GM12878 (cell line): Measurements from ENCODE around the gene ELL. TPM values are rescaled to one million over a fixed set of nuclear protein-coding genes. Genes with fewer than 3 reads are reported as not detected.

ENCODE experiments used
- ATF7 ChIP-seq: fragments of 450-650 bp; IDR thresholded peaks from 2 replicates; pipeline ENCODE4 v1.6.1; 2016; ENCODE audit warnings: low read depth, mild to moderate bottlenecking
- EED ChIP-seq: sonication (generic); IDR thresholded peaks from 2 replicates; pipeline ENCODE4 v1.6.1; 2016; ENCODE audit warnings: antibody characterized with exemption, low read depth
- EP300 ChIP-seq, 2 experiments: fragments of 150-350 bp in 1 of 2; IDR thresholded peaks; 2 replicates each; pipeline ENCODE4 v1.6.1; 2011 to 2012; ENCODE audit warnings: low read depth in 2 of 2, low read length in 2 of 2, borderline replicate concordance in 1 of 2, improper control_type of control experiment in 1 of 2, inconsistent platforms in 1 of 2; ENCODE audit not compliant: control insufficient read depth in 1 of 2
- HDAC6 ChIP-seq: fragments of 200-600 bp; sonication (generic); IDR thresholded peaks from one replicate; pipeline ENCODE4 v1.8.0; 2017; ENCODE audit warnings: antibody characterized with exemption; ENCODE audit not compliant: unreplicated experiment
- KAT2A ChIP-seq: conservative IDR thresholded peaks from 2 replicates; pipeline ENCODE4 v1.6.1; 2011; ENCODE audit warnings: low read depth, low read length; ENCODE audit not compliant: control insufficient read depth
- MYC ChIP-seq: IDR thresholded peaks from 2 replicates; pipeline ENCODE4 v1.6.1; 2011; ENCODE audit warnings: mild to moderate bottlenecking, low read length, moderate library complexity, inconsistent platforms; ENCODE audit not compliant: insufficient read depth, insufficient replicate concordance, insufficient read length, severe bottlenecking
- PAX5 ChIP-seq: IDR thresholded peaks from 2 replicates; pipeline ENCODE4 v1.6.1; 2011; ENCODE audit warnings: low read depth, low read length, borderline replicate concordance
- POLR2AphosphoS2 ChIP-seq: IDR thresholded peaks from 2 replicates; pipeline ENCODE4 v1.6.1; 2011; ENCODE audit warnings: low read depth, mild to moderate bottlenecking, low read length, improper control_type of control experiment, moderate library complexity
- REST ChIP-seq: IDR thresholded peaks from 2 replicates; pipeline ENCODE4 v1.6.1; 2012; ENCODE audit warnings: mild to moderate bottlenecking, low read depth, low read length
- RFX5 ChIP-seq: IDR thresholded peaks from 2 replicates; pipeline ENCODE4 v1.6.1; 2011; ENCODE audit warnings: low read depth, low read length, improper control_type of control experiment
- SIN3A ChIP-seq: IDR thresholded peaks from 2 replicates; pipeline ENCODE4 v1.6.1; 2012; ENCODE audit warnings: low read depth, low read length, improper control_type of control experiment
- SMAD1 ChIP-seq: fragments of 450-650 bp; IDR thresholded peaks from 2 replicates; pipeline ENCODE4 v1.6.1; 2018; ENCODE audit warnings: mild to moderate bottlenecking, low read depth; ENCODE audit not compliant: partially characterized antibody
- ZBTB40 ChIP-seq: fragments of 450-650 bp; IDR thresholded peaks from 2 replicates; pipeline ENCODE4 v1.6.1; 2016; ENCODE audit warnings: mild to moderate bottlenecking, moderate library complexity, borderline replicate concordance
- ZNF622 ChIP-seq: fragments of 450-650 bp; IDR thresholded peaks from 2 replicates; pipeline ENCODE4 v1.6.1; 2017; ENCODE audit warnings: mild to moderate bottlenecking, inconsistent platforms
- ZSCAN29 ChIP-seq: fragments of 450-650 bp; IDR thresholded peaks from 2 replicates; pipeline ENCODE4 v1.6.1; 2017; ENCODE audit warnings: mild to moderate bottlenecking, moderate library complexity
- polyA plus RNA-seq, 11 experiments: library from polyadenylated mRNA; depleted of rRNA in 4 of 11; unstranded in 6 of 11; stranded (reverse) in 5 of 11; fragments of >200 nt; fragmentation: Nextera tagmentation in 4 of 11; fragmentation: Illumina TruSeq in 1 of 11; extraction: Ambion mirVana in 4 of 11; extraction: Trizol in 1 of 11; gene quantifications; 1 replicate in 1 of 11; 2 replicates in 10 of 11; pipeline versions ENCODE4 v1.2.1 to v1.2.3, GENCODE V29; 2011 to 2016; ENCODE audit warnings: inconsistent platforms in 2 of 11, missing spikeins in 2 of 11, low read depth in 1 of 11
- total RNA-seq, 4 experiments: library from RNA; depleted of rRNA in 3 of 4; stranded (reverse); fragments of >200 nt in 3 of 4; fragmentation: Illumina TruSeq in 1 of 4; extraction: Trizol in 1 of 4; gene quantifications; 2 replicates each; pipeline versions ENCODE4 v1.2.1 to v1.2.3, GENCODE V29; 2013 to 2021
- TF ChIP-seq, protein P1 (sequence below): fragments of 450-650 bp; conservative IDR thresholded peaks from 2 replicates; pipeline ENCODE4 v1.6.1; 2017; ENCODE audit warnings: mild to moderate bottlenecking, moderate library complexity
- TF ChIP-seq, protein P2 (sequence below): fragments of 150-350 bp; IDR thresholded peaks from 2 replicates; pipeline ENCODE4 v1.6.1; 2016; ENCODE audit warnings: low read depth, low read length

The ELL gene
- total and polyA plus RNA-seq, 10 of the 15 experiments (the other 5 are each of a cell fraction or from before 2014, with no cell fraction given): 0.91 to 25.0 (median 9.1) TPM

DNA sequence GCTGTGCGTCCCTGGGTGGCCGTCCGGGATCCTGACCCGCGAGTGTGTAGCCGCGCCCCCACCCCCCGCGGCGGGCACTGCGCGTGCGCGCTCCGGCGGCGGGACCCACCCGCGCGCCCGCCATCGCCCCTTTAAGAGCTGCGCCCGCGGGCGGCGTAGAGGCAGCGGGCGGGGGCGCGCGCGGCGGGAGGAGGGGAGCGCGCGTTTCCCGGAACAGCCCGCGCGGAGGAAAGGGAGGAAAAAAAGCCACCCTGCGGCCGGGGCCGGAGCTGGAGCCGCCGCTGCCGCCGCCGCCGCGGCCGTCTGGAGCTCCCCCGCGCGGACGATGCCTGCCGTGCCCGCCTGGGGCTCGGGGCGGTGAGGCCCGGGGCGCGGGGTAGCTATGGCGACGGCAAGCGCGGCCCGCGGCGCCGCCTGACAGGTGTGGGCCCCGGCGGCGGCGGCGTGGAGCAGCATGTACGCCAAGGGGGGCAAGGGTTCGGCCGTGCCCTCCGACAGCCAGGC is 102.6 kb downstream of the ELL start, which contains the start of gene SSBP4 (continued):
- no peak for TF ChIP-seq REST
- 0 out of 2 replicates have a peak, but pooled peaks have one; percentile 18 for TF ChIP-seq ZSCAN29
- TF ChIP-seq POLR2AphosphoS2: no peak
- TF ChIP-seq, protein P1, sequence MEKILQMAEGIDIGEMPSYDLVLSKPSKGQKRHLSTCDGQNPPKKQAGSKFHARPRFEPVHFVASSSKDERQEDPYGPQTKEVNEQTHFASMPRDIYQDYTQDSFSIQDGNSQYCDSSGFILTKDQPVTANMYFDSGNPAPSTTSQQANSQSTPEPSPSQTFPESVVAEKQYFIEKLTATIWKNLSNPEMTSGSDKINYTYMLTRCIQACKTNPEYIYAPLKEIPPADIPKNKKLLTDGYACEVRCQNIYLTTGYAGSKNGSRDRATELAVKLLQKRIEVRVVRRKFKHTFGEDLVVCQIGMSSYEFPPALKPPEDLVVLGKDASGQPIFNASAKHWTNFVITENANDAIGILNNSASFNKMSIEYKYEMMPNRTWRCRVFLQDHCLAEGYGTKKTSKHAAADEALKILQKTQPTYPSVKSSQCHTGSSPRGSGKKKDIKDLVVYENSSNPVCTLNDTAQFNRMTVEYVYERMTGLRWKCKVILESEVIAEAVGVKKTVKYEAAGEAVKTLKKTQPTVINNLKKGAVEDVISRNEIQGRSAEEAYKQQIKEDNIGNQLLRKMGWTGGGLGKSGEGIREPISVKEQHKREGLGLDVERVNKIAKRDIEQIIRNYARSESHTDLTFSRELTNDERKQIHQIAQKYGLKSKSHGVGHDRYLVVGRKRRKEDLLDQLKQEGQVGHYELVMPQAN: peak; percentile 92
- no peak for TF ChIP-seq EED
- TF ChIP-seq EP300 (IDR thresholded peaks at IDR 0.05; ENCODE audit: borderline replicate concordance in 1 of 2, control insufficient read depth in 1 of 2, low read depth in 2 of 2, low read length in 2 of 2): peak in 1 of 2 experiments; percentile 36; a peak in 1 of 4 replicates
- TF ChIP-seq ZBTB40: no peak
- no peak for TF ChIP-seq RFX5
- peak; percentile 68 for TF ChIP-seq SIN3A
- no peak for TF ChIP-seq MYC
- no peak for TF ChIP-seq PAX5
- no peak for TF ChIP-seq ATF7
- TF ChIP-seq, protein P2, sequence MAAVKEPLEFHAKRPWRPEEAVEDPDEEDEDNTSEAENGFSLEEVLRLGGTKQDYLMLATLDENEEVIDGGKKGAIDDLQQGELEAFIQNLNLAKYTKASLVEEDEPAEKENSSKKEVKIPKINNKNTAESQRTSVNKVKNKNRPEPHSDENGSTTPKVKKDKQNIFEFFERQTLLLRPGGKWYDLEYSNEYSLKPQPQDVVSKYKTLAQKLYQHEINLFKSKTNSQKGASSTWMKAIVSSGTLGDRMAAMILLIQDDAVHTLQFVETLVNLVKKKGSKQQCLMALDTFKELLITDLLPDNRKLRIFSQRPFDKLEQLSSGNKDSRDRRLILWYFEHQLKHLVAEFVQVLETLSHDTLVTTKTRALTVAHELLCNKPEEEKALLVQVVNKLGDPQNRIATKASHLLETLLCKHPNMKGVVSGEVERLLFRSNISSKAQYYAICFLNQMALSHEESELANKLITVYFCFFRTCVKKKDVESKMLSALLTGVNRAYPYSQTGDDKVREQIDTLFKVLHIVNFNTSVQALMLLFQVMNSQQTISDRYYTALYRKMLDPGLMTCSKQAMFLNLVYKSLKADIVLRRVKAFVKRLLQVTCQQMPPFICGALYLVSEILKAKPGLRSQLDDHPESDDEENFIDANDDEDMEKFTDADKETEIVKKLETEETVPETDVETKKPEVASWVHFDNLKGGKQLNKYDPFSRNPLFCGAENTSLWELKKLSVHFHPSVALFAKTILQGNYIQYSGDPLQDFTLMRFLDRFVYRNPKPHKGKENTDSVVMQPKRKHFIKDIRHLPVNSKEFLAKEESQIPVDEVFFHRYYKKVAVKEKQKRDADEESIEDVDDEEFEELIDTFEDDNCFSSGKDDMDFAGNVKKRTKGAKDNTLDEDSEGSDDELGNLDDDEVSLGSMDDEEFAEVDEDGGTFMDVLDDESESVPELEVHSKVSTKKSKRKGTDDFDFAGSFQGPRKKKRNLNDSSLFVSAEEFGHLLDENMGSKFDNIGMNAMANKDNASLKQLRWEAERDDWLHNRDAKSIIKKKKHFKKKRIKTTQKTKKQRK: no peak
- TF ChIP-seq ZNF622: no peak
- TF ChIP-seq KAT2A: no peak
- TF ChIP-seq HDAC6: no peak
- TF ChIP-seq SMAD1: no peak
